Lung (tissue), 12 donors: Measurements from ENCODE around the gene KRT3. TPM values are rescaled to one million over a fixed set of nuclear protein-coding genes. Genes with fewer than 3 reads are reported as not detected.

Source experiments
- ATAC-seq: fragments of 200-7000 bp; cut with Tn5 transposase; one replicate; pipeline ENCODE4 v1.9.1; 2020; ENCODE audit warnings: moderate number of reproducible peaks; ENCODE audit not compliant: insufficient read depth, low FRiP score
- DNase-seq, 3 donors: peaks; one replicate each; pipeline ENCODE4 v3.0.0-alpha.2; 2013 to 2017
- H3K27ac ChIP-seq, 2 donors: one replicate each; pipeline ENCODE4 v1.5.1; 2013; ENCODE audit warnings: mild to moderate bottlenecking in 2 of 2, moderate library complexity in 2 of 2, control low read depth in 1 of 2, inconsistent platforms in 1 of 2, low read depth in 1 of 2, low read length in 1 of 2
- H3K27me3 ChIP-seq, 3 donors: one replicate each; pipeline ENCODE4 v1.5.1; 2013; ENCODE audit warnings: low read length in 2 of 3; ENCODE audit not compliant: control insufficient read depth in 3 of 3, insufficient read depth in 3 of 3
- H3K36me3 ChIP-seq, 4 donors: one replicate each; pipeline ENCODE4 v1.5.1; 2013; ENCODE audit warnings: low read length in 4 of 4, mild to moderate bottlenecking in 1 of 4, moderate library complexity in 1 of 4; ENCODE audit not compliant: control insufficient read depth in 4 of 4, insufficient read depth in 4 of 4
- H3K4me1 ChIP-seq, 5 donors: one replicate each; pipeline ENCODE4 v1.5.1; 2013; ENCODE audit warnings: low read length in 5 of 5, mild to moderate bottlenecking in 2 of 5, moderate library complexity in 1 of 5; ENCODE audit not compliant: control insufficient read depth in 5 of 5, insufficient read depth in 5 of 5
- H3K4me3 ChIP-seq: one replicate; pipeline ENCODE4 v1.5.1; 2013; ENCODE audit warnings: mild to moderate bottlenecking, control low read depth, moderate library complexity
- H3K9ac ChIP-seq, 2 donors: one replicate each; pipeline ENCODE4 v1.5.1; 2013; ENCODE audit warnings: low read length in 2 of 2, control low read depth in 1 of 2; ENCODE audit not compliant: insufficient read depth in 1 of 2
- H3K9me3 ChIP-seq, 4 donors: one replicate each; pipeline ENCODE4 v1.5.1; 2013; ENCODE audit warnings: low read length in 3 of 4, mild to moderate bottlenecking in 1 of 4, moderate library complexity in 1 of 4; ENCODE audit not compliant: control insufficient read depth in 4 of 4, insufficient read depth in 3 of 4
- WGBS, 2 donors: extraction: QIAGEN DNeasy Blood & Tissue Kit; methylation state at CpG; one replicate each; pipeline ENCODE4 v1.1.7; 2013; 5-methylcytosine and 5-hydroxymethylcytosine counted together
- polyA plus RNA-seq, 2 donors: library from polyadenylated mRNA; stranded (reverse); fragments of 200-250 nt; gene quantifications; one replicate each; pipeline ENCODE4 v1.2.1, GENCODE V29; 2013
- total RNA-seq, 2 donors: library from RNA; depleted of rRNA in 1 of 2; stranded (reverse); fragments of >200 nt in 1 of 2; gene quantifications; one replicate each; pipeline ENCODE4 v1.2.1, GENCODE V29; 2014 to 2021
- TF ChIP-seq, protein P1 (sequence below): IDR thresholded peaks from 2 replicates; pipeline ENCODE4 v1.5.1; 2012; ENCODE audit warnings: mild to moderate bottlenecking; ENCODE audit errors: control extremely low read depth, extremely low read depth
- donor health status: control.
- donor health status: control.
- donor health status: Bipolar disorder and iron deficiency.
- donor health status: healthy.
- donor health status: DM: yes; HTN: yes; CAD: no.

Gene KRT3
- total and polyA plus RNA-seq, 4 donors, result not detected

DNA sequence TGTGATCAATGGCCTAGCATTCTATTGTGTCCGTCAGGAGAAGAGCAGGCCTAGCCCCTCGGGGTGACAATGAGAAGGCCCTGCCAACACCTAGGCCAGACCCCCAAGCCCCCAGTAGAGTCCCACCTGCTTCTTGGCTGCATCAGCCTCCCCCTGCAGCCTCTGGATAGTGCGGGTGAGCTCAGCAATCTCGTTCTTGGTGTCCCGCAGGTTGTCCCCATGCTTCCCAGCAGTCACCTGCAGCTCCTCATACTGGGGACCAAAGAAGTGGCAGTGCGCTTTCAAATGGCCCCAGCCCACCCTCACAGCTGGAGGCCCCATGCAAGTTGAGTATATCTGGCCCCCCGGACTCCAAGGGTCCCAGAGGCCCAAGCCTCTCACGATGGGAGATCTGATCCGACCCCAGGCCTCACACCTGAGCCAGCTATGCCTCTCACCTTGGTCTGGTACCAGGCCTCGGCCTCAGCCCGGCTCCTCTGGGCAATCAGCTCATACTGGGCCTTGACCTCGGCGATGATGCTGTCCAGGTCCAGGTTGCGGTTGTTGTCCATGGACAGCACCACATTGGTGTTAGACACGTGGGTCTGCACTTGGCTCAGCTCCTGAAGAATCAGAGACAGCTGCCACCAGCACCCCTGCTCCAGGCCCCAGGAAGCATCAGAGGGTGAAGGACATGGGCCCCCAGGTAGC lies 28.0 kb upstream of the KRT3 start:
- Histone ChIP-seq H3K9ac (no peak overlapping the region), H3K4me3 (no peak overlapping the region), H3K36me3 (no peaks in the 10 kb centered on the region), H3K4me1 (peaks cover 0 to 6% (median 2%) of the 10 kb centered on the region in 5 donors), H3K27ac (no peak overlapping the region), H3K9me3 (peaks cover 0 to 3% (median 0%) of the 10 kb centered on the region in 4 donors), H3K27me3 (peaks cover 3 to 35% (median 3%) of the 10 kb centered on the region in 3 donors)
- ATAC-seq, result no peak
- TF ChIP-seq, protein P1, sequence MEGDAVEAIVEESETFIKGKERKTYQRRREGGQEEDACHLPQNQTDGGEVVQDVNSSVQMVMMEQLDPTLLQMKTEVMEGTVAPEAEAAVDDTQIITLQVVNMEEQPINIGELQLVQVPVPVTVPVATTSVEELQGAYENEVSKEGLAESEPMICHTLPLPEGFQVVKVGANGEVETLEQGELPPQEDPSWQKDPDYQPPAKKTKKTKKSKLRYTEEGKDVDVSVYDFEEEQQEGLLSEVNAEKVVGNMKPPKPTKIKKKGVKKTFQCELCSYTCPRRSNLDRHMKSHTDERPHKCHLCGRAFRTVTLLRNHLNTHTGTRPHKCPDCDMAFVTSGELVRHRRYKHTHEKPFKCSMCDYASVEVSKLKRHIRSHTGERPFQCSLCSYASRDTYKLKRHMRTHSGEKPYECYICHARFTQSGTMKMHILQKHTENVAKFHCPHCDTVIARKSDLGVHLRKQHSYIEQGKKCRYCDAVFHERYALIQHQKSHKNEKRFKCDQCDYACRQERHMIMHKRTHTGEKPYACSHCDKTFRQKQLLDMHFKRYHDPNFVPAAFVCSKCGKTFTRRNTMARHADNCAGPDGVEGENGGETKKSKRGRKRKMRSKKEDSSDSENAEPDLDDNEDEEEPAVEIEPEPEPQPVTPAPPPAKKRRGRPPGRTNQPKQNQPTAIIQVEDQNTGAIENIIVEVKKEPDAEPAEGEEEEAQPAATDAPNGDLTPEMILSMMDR, result no peak
- no peak for DNase-seq
- WGBS, 2 donors, result 90 to 93% methylated on average over 15 of the region's 15 CpGs

DNA sequence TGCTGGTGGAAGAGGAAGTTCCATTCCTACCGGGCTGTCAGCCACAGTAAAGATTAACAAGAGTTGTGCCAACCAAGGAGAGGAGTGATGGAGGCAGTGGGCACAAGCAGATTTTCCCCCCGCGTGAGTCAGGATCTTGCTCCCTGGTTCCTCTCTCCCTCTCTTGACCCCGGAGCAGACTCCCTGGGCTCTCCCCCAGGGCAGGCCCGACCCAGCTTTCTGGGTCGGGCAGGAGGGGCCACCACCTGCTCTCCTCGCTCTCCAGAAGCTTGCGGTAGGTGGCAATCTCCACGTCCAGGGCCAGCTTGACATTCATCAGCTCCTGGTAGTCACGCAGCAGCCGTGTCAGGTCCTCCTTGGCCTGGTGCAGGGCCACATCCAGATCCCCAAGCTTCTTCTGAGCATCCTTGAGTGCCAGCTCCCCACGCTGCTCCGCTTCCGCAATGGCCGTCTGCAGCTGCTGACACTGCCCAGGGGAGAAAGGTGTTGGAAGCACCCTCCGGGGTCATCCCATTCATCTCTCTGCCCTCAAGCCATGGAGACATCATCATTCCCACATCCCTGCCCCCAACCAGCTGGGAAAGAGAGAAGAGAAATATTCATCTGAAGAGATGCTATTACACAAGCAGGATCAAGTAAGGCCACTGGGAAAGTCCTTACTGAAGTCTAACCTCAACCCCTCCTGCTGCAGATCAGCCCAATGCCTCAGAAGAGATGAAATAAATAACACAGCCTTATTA lies 27.0 kb upstream of the KRT3 start:
- H3K4me3 ChIP-seq, result no peak overlapping the region
- H3K27me3 ChIP-seq, result peaks cover 3 to 33% (median 3%) of the 10 kb centered on the region in 3 donors
- H3K36me3 ChIP-seq, result no peaks in the 10 kb centered on the region
- TF ChIP-seq, protein P1, result no peak
- DNase-seq, result no peak
- H3K9me3 ChIP-seq, result peaks cover 0 to 3% (median 0%) of the 10 kb centered on the region in 4 donors
- WGBS, 2 donors, result 73 to 77% methylated on average over 16 of the region's 16 CpGs
- H3K9ac ChIP-seq, result no peak overlapping the region
- ATAC-seq, result no peak
- no peak overlapping the region for H3K27ac ChIP-seq
- peaks cover 0 to 14% (median 5%) of the 10 kb centered on the region in 5 donors for H3K4me1 ChIP-seq

DNA sequence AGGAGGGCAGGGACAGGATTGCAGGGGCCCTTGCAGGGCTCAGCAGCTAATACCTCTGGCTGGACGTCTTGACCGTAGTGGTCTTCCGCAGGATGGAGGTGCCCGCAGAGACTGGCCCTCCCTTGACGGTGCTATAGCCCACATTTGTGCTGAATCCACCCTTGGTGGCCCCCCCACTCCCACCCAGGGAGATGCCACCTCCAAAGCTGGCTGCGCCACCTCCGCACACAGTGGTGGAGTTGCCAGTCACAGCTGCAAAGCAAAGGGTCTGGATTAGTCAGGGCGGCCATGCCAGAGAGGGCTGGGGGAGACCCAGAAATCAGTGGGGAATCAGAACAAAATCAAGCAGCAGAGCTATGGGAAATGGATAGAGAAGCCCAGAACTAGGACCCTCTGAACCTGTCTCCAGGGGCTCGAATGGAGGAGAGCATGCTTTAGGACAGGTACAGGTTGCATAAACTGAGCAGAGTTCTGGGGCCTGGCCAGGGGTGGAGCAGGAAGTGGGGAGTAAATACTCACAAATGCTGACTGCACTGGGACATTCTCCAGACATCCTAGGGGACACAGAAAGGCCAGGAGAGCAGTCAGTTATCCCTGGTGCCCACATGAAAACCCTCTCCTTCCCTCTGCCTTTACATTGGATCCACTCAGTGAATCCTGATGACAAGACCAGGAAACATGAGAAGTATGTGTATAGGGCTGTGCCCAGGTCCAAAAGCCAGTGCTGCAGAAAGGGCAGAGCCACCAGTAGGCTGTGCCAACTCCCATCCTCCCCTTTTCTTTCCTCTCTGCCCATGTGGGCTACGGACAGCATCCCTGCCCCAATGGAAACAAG lies 26.1 kb upstream of the KRT3 start:
- Histone ChIP-seq H3K9me3 (peaks cover 0 to 3% (median 0%) of the 10 kb centered on the region in 4 donors), H3K27me3 (peaks cover 3 to 38% (median 3%) of the 10 kb centered on the region in 3 donors), H3K9ac (no peak overlapping the region), H3K36me3 (no peaks in the 10 kb centered on the region), H3K4me1 (peaks cover 0 to 12% (median 5%) of the 10 kb centered on the region in 5 donors), H3K4me3 (no peak overlapping the region), H3K27ac (no peak overlapping the region)
- DNase-seq (no peak), ATAC-seq (no peak)
- TF ChIP-seq, protein P1, result no peak
- 82% methylated on average over 10 of the region's 10 CpGs for WGBS, 2 donors
